ENCODE measurements around the gene BORA. TPM values are rescaled to one million over a fixed set of nuclear protein-coding genes. Genes with fewer than 3 reads are reported as not detected.

Gene BORA
- total and polyA plus RNA-seq, 2 of the 13 experiments (the other 11 are each of a cell fraction or from before 2014, with no cell fraction given): 4.0 to 17.4 TPM

DNA sequence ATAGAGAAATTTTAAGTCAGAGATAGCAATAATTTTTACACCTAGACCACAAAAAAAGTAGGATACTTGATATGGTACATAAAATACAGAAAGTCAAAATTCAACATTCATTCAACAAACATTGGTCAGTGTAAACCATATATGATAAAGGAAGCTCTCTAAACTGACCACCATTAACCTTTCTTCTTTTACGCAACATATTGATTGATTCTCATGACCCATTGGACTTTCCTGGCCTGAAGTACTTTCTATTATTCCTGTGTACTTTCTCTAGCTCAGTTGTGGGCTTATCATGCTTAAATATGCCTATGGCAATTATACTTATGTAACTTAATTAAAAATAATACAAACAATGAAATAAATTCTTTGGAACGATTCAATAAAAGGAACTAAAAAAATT, 64.9 kb downstream of the BORA start (continued):
- no peak for TF ChIP-seq ZNF232 (CRISPR knock-in tag; IDR thresholded peaks at IDR 0.05; ENCODE audit: borderline replicate concordance)
- TF ChIP-seq ZSCAN20 (CRISPR knock-in tag; IDR thresholded peaks at IDR 0.05; ENCODE audit: borderline replicate concordance): no peak
- no peak for TF ChIP-seq ZNF556 (CRISPR knock-in tag; IDR thresholded peaks at IDR 0.05; ENCODE audit: borderline replicate concordance)
- TF ChIP-seq, protein P1, sequence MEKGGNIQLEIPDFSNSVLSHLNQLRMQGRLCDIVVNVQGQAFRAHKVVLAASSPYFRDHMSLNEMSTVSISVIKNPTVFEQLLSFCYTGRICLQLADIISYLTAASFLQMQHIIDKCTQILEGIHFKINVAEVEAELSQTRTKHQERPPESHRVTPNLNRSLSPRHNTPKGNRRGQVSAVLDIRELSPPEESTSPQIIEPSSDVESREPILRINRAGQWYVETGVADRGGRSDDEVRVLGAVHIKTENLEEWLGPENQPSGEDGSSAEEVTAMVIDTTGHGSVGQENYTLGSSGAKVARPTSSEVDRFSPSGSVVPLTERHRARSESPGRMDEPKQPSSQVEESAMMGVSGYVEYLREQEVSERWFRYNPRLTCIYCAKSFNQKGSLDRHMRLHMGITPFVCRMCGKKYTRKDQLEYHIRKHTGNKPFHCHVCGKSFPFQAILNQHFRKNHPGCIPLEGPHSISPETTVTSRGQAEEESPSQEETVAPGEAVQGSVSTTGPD (CRISPR knock-in tag; IDR thresholded peaks at IDR 0.05): no peak
- no peak for TF ChIP-seq ESRRA (CRISPR knock-in tag; IDR thresholded peaks at IDR 0.05; ENCODE audit: low read depth)
- TF ChIP-seq EP300 (IDR thresholded peaks at IDR 0.05; ENCODE audit: low read depth in 2 of 2, low read length in 2 of 2): peak in 1 of 2 experiments; percentile 59; a peak in 2 of 4 replicates
- TF ChIP-seq EP300 (CRISPR knock-in tag; IDR thresholded peaks at IDR 0.05; ENCODE audit: borderline replicate concordance): no peak
- TF ChIP-seq FOXC1 (CRISPR knock-in tag; IDR thresholded peaks at IDR 0.05; ENCODE audit: borderline replicate concordance): no peak
- TF ChIP-seq LCORL (IDR thresholded peaks at IDR 0.05): no peak
- TF ChIP-seq LCORL (CRISPR knock-in tag; IDR thresholded peaks at IDR 0.05): no peak
- TF ChIP-seq ZNF549 (CRISPR knock-in tag; IDR thresholded peaks at IDR 0.05): no peak
- TF ChIP-seq ZNF776 (CRISPR knock-in tag; IDR thresholded peaks at IDR 0.05): no peak
- TF ChIP-seq GTF3A (CRISPR knock-in tag; conservative IDR thresholded peaks at IDR 0.05): no peak
- TF ChIP-seq, protein P2, sequence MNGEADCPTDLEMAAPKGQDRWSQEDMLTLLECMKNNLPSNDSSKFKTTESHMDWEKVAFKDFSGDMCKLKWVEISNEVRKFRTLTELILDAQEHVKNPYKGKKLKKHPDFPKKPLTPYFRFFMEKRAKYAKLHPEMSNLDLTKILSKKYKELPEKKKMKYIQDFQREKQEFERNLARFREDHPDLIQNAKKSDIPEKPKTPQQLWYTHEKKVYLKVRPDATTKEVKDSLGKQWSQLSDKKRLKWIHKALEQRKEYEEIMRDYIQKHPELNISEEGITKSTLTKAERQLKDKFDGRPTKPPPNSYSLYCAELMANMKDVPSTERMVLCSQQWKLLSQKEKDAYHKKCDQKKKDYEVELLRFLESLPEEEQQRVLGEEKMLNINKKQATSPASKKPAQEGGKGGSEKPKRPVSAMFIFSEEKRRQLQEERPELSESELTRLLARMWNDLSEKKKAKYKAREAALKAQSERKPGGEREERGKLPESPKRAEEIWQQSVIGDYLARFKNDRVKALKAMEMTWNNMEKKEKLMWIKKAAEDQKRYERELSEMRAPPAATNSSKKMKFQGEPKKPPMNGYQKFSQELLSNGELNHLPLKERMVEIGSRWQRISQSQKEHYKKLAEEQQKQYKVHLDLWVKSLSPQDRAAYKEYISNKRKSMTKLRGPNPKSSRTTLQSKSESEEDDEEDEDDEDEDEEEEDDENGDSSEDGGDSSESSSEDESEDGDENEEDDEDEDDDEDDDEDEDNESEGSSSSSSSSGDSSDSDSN (CRISPR knock-in tag; IDR thresholded peaks at IDR 0.05): no peak
- TF ChIP-seq, protein P3, sequence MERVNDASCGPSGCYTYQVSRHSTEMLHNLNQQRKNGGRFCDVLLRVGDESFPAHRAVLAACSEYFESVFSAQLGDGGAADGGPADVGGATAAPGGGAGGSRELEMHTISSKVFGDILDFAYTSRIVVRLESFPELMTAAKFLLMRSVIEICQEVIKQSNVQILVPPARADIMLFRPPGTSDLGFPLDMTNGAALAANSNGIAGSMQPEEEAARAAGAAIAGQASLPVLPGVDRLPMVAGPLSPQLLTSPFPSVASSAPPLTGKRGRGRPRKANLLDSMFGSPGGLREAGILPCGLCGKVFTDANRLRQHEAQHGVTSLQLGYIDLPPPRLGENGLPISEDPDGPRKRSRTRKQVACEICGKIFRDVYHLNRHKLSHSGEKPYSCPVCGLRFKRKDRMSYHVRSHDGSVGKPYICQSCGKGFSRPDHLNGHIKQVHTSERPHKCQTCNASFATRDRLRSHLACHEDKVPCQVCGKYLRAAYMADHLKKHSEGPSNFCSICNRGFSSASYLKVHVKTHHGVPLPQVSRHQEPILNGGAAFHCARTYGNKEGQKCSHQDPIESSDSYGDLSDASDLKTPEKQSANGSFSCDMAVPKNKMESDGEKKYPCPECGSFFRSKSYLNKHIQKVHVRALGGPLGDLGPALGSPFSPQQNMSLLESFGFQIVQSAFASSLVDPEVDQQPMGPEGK (CRISPR knock-in tag; IDR thresholded peaks at IDR 0.05): no peak
- no peak for TF ChIP-seq MYNN (CRISPR knock-in tag; IDR thresholded peaks at IDR 0.05; ENCODE audit: low read depth)
- no peak for TF ChIP-seq ZNF563 (CRISPR knock-in tag; IDR thresholded peaks at IDR 0.05)
- TF ChIP-seq ZSCAN12 (CRISPR knock-in tag; IDR thresholded peaks at IDR 0.05): no peak
- TF ChIP-seq, protein P4, sequence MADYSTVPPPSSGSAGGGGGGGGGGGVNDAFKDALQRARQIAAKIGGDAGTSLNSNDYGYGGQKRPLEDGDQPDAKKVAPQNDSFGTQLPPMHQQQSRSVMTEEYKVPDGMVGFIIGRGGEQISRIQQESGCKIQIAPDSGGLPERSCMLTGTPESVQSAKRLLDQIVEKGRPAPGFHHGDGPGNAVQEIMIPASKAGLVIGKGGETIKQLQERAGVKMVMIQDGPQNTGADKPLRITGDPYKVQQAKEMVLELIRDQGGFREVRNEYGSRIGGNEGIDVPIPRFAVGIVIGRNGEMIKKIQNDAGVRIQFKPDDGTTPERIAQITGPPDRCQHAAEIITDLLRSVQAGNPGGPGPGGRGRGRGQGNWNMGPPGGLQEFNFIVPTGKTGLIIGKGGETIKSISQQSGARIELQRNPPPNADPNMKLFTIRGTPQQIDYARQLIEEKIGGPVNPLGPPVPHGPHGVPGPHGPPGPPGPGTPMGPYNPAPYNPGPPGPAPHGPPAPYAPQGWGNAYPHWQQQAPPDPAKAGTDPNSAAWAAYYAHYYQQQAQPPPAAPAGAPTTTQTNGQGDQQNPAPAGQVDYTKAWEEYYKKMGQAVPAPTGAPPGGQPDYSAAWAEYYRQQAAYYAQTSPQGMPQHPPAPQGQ (CRISPR knock-in tag; IDR thresholded peaks at IDR 0.05; ENCODE audit: borderline replicate concordance): no peak
- no peak for TF ChIP-seq ZNF83 (CRISPR knock-in tag; IDR thresholded peaks at IDR 0.05; ENCODE audit: borderline replicate concordance)
- peak; percentile 74; the same call in 1 of the 2 replicates for TF ChIP-seq NR1H2 (CRISPR knock-in tag; IDR thresholded peaks at IDR 0.05; ENCODE audit: borderline replicate concordance, low read depth)
- no peak for TF ChIP-seq ZNF720 (CRISPR knock-in tag; IDR thresholded peaks at IDR 0.05)
- no peak for TF ChIP-seq ZNF709 (CRISPR knock-in tag; IDR thresholded peaks at IDR 0.05)
- no peak for TF ChIP-seq NFATC3 (CRISPR knock-in tag; IDR thresholded peaks at IDR 0.05)
